Stomach (tissue), 9 donors: ENCODE measurements around the gene NDFIP1. TPM values are rescaled to one million over a fixed set of nuclear protein-coding genes. Genes with fewer than 3 reads are reported as not detected.

Experiments used
- DNase-seq, 2 donors: peaks; one replicate each; pipeline versions ENCODE4 v3.0.0 to v3.0.0-alpha.2; 2013 to 2019
- H3K27ac ChIP-seq, 5 donors: fragments of 200-600 bp in 4 of 5; sonication (generic) in 4 of 5; one replicate each; pipeline ENCODE4 v1.5.1; 2013 to 2019; ENCODE audit warnings: mild to moderate bottlenecking in 1 of 5, moderate library complexity in 1 of 5
- H3K27me3 ChIP-seq, 3 donors: fragments of 200-600 bp; sonication (generic); one replicate each; pipeline ENCODE4 v1.5.1; 2017 to 2019; ENCODE audit warnings: mixed run types in 1 of 3
- H3K36me3 ChIP-seq, 4 donors: fragments of 200-600 bp; sonication (generic); 1 replicate in 3 of 4; 2 replicates in 1 of 4; pipeline ENCODE4 v1.5.1; 2016 to 2019
- H3K4me1 ChIP-seq, 4 donors: fragments of 200-600 bp; sonication (generic); one replicate each; pipeline ENCODE4 v1.5.1; 2016 to 2019
- H3K4me3 ChIP-seq, 4 donors: fragments of 200-600 bp; sonication (generic) in 3 of 4; one replicate each; pipeline ENCODE4 v1.5.1; 2016 to 2019; ENCODE audit warnings: mild to moderate bottlenecking in 1 of 4
- H3K9me3 ChIP-seq, 4 donors: fragments of 200-600 bp; sonication (generic); one replicate each; pipeline ENCODE4 v1.5.1; 2016 to 2019
- EP300 ChIP-seq: sonication (generic); formaldehyde crosslinking; IDR thresholded peaks from one replicate; pipeline ENCODE4 v1.6.1; 2017; ENCODE audit warnings: antibody characterized with exemption
- POLR2A ChIP-seq, 4 donors: fragments of 450-650 bp; IDR thresholded peaks; one replicate each; pipeline ENCODE4 v1.6.1; 2016; ENCODE audit warnings: antibody characterized with exemption in 4 of 4, control low read depth in 2 of 4, mild to moderate bottlenecking in 1 of 4, moderate library complexity in 1 of 4
- POLR2AphosphoS5 ChIP-seq, 3 donors: sonication (generic); formaldehyde crosslinking; IDR thresholded peaks; one replicate each; pipeline ENCODE4 v1.6.1; 2016; ENCODE audit warnings: antibody characterized with exemption in 3 of 3
- WGBS, 5 donors: extraction: QIAGEN DNeasy Blood & Tissue Kit in 3 of 5; methylation state at CpG; one replicate each; pipeline versions ENCODE4 v1.1.5 to v1.1.7; 2013 to 2018; 5-methylcytosine and 5-hydroxymethylcytosine counted together
- intact Hi-C: fragments of 100-400 bp; cut with DNase I; formaldehyde crosslinking; loops from one replicate; pipeline ENCODE4 v1.15.1; 2023; ENCODE audit warnings: low total_unique reads
- polyA plus RNA-seq, 3 donors: library from polyadenylated mRNA; stranded (reverse); fragments of 200-250 nt; gene quantifications; one replicate each; pipeline ENCODE4 v1.2.3, GENCODE V29; 2013
- total RNA-seq, 5 donors: library from RNA; depleted of rRNA; stranded (reverse); fragments of >200 nt; gene quantifications; one replicate each; pipeline versions ENCODE4 v1.1.0 to v1.2.3, GENCODE V29; 2014 to 2016
- TF ChIP-seq, protein P1 (sequence below), 7 experiments: fragments of 450-650 bp in 4 of 7; fragments of 200-600 bp in 3 of 7; sonication (generic) in 3 of 7; IDR thresholded peaks; one replicate each; pipeline ENCODE4 v1.5.1; 2016 to 2019; ENCODE audit warnings: antibody characterized with exemption in 7 of 7, control low read depth in 2 of 7, mild to moderate bottlenecking in 1 of 7
- donor health status: healthy with polysubstance abuse.
- donor health status: Bipolar disorder and iron deficiency.
- donor health status: healthy.

NDFIP1 gene
- total and polyA plus RNA-seq, 8 donors, result 20.2 to 123 (median 27.5) TPM

DNA sequence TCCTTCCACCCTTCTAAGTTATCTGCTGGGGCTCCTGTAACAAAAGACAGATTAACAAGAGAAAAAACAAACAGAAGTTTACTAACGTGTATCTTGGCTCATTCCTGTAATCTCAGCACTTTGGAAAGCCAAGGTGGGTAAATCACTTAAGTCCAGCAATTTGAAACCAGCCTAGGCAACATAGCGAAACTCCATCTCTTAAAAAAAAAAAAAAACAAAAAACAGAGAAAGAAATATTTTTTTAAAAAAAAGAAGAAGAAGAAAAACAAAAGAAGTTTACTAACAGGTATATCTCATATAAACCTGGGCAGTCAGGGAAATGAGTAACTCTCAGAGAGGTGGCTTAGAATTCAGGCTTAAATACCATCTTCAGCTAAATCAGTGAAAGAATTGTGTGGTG, 10.3 kb upstream of the NDFIP1 start:
- Histone ChIP-seq H3K36me3 (no peaks in the 10 kb centered on the region), H3K9me3 (no peaks in the 10 kb centered on the region), H3K27ac (no peak overlapping the region), H3K4me3 (no peak overlapping the region), H3K4me1 (no peaks in the 10 kb centered on the region), H3K27me3 (no peaks in the 10 kb centered on the region)
- no peak for DNase-seq
- TF ChIP-seq, protein P1, sequence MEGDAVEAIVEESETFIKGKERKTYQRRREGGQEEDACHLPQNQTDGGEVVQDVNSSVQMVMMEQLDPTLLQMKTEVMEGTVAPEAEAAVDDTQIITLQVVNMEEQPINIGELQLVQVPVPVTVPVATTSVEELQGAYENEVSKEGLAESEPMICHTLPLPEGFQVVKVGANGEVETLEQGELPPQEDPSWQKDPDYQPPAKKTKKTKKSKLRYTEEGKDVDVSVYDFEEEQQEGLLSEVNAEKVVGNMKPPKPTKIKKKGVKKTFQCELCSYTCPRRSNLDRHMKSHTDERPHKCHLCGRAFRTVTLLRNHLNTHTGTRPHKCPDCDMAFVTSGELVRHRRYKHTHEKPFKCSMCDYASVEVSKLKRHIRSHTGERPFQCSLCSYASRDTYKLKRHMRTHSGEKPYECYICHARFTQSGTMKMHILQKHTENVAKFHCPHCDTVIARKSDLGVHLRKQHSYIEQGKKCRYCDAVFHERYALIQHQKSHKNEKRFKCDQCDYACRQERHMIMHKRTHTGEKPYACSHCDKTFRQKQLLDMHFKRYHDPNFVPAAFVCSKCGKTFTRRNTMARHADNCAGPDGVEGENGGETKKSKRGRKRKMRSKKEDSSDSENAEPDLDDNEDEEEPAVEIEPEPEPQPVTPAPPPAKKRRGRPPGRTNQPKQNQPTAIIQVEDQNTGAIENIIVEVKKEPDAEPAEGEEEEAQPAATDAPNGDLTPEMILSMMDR (IDR thresholded peaks at IDR 0.05), result no peak
- TF ChIP-seq POLR2A (IDR thresholded peaks at IDR 0.05), result no peak
- TF ChIP-seq POLR2AphosphoS5 (IDR thresholded peaks at IDR 0.05), result no peak
- no peak for TF ChIP-seq EP300
- 54 to 76% (median 66%) methylated on average over 2 of the region's 2 CpGs for WGBS, 5 donors
- intact Hi-C loops, result no loop called here

DNA sequence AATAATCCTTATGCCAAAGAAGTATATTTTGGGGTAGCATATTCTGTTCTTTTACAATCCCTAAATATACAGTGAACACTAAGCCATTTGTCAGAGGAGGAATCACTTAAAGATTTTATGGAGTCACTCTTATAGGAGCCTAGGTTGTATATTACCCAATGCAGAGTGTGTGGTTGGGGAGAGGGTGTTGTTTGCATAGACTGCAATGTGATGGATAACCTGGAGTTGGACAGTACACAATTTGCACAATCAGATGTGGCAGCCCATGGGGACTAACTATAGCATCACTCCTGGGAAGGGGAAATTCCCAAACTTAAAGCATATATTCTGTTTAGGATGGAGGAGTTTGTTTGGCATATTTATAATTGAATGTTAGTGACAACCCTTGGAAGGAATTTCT, 9.6 kb upstream of the NDFIP1 start:
- Histone ChIP-seq H3K36me3 (no peaks in the 10 kb centered on the region), H3K4me3 (no peak overlapping the region), H3K4me1 (no peaks in the 10 kb centered on the region), H3K27ac (no peak overlapping the region), H3K9me3 (no peaks in the 10 kb centered on the region), H3K27me3 (no peaks in the 10 kb centered on the region)
- no peak for DNase-seq
- TF ChIP-seq, protein P1 (IDR thresholded peaks at IDR 0.05), result no peak
- TF ChIP-seq POLR2AphosphoS5 (IDR thresholded peaks at IDR 0.05) (no peak), POLR2A (IDR thresholded peaks at IDR 0.05) (no peak), EP300 (no peak)
- intact Hi-C loops, result no loop called here

- no peaks in the 10 kb centered on the region for H3K4me1 ChIP-seq
- TF ChIP-seq POLR2A (IDR thresholded peaks at IDR 0.05), result no peak
- TF ChIP-seq POLR2AphosphoS5 (IDR thresholded peaks at IDR 0.05), result no peak
- TF ChIP-seq, protein P1 (IDR thresholded peaks at IDR 0.05), result no peak
- TF ChIP-seq EP300, result no peak
- H3K27ac ChIP-seq, result no peak overlapping the region
- no peaks in the 10 kb centered on the region for H3K36me3 ChIP-seq
- no peaks in the 10 kb centered on the region for H3K27me3 ChIP-seq
- no peak for DNase-seq
- 81 to 90% (median 85%) methylated on average over 7 of the region's 7 CpGs for WGBS, 5 donors
- intact Hi-C loops, result no loop called here
- no peak overlapping the region for H3K4me3 ChIP-seq
- H3K9me3 ChIP-seq, result no peaks in the 10 kb centered on the region
Observed at GRCh38 chr5:142100307-142100706, 8.3 kb upstream of the NDFIP1 start.

DNA sequence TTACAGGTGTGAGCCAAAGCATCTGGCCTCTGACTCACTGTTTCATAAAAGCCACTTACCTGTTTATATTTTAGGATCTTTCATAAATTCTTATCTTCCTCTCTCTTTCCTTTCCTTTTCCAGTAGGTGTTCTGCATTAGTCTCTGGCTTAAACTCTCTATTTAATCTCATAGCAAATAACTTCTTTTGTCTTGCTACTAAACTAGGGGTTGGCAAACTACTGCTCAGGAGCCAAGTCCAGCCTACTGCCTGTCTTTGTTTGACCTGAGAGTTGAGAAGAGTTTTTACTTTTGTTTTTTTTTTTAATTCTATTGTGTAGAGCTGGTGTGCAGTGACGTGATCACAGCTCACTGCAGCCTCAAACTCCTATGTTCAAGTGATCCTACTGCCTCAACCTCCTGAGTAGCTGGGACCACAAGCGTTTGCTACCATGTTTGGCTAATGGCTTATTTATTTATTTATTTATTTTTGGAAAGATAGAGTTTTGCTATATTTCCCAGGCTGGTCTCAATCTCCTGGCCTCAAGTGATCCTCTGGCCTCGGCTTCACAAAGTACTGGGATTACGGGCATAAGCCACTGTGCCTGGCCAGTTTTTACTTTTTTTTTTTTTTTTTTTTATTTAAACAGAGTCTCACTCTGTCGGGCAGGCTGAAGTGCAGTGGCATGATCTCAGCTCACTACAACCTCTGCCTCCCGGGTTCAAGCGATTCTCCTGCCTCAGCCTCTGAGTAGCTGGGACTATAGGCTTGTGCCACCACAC, 5.4 kb upstream of the NDFIP1 start:
- Histone ChIP-seq H3K27ac (peak overlapping the region in 3 of 5 donors; percentile 47 to 75 (median 69)), H3K4me1 (peaks cover 0 to 2% (median under 1%) of the 10 kb centered on the region in 4 donors), H3K9me3 (no peaks in the 10 kb centered on the region), H3K27me3 (no peaks in the 10 kb centered on the region), H3K4me3 (no peak overlapping the region), H3K36me3 (no peaks in the 10 kb centered on the region)
- TF ChIP-seq POLR2A (IDR thresholded peaks at IDR 0.05) (no peak), EP300 (no peak), POLR2AphosphoS5 (IDR thresholded peaks at IDR 0.05) (no peak)
- TF ChIP-seq, protein P1 (IDR thresholded peaks at IDR 0.05), result no peak
- 32 to 69% (median 57%) methylated on average over 7 of the region's 7 CpGs for WGBS, 5 donors
- DNase-seq, result peak; percentile 36 to 52
- intact Hi-C loops, result no loop called here
